Measurements from ENCODE around the gene UBE2I.

DNA sequence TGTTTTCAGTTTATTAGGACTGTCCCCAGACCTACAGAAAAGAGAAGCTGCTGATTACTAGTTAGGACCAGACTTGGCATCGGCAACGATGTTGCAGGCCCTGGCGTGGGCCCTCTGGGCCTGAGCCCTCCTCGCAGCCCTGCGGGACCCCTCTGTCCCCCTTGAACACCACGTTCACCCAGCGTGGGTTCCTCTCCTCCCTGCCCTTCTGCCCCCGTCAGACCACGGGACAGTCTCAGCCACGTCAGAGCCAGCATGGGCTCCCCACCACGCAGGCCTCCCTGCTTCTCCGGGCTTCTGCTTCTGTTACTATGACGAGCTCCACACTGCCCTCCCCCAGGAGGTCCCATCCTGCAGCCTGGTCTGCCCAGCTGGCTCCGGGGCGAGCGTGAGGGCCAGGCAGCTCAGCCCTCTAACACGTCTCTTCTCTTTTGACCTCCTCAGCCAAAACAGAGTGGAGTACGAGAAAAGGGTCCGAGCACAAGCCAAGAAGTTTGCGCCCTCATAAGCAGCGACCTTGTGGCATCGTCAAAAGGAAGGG lies 14.9 kb downstream of the UBE2I start:
- TF ChIP-seq PHF8 (IDR thresholded peaks at IDR 0.05; ENCODE audit: borderline replicate concordance, low read depth), result no peak
- TF ChIP-seq, protein P1, sequence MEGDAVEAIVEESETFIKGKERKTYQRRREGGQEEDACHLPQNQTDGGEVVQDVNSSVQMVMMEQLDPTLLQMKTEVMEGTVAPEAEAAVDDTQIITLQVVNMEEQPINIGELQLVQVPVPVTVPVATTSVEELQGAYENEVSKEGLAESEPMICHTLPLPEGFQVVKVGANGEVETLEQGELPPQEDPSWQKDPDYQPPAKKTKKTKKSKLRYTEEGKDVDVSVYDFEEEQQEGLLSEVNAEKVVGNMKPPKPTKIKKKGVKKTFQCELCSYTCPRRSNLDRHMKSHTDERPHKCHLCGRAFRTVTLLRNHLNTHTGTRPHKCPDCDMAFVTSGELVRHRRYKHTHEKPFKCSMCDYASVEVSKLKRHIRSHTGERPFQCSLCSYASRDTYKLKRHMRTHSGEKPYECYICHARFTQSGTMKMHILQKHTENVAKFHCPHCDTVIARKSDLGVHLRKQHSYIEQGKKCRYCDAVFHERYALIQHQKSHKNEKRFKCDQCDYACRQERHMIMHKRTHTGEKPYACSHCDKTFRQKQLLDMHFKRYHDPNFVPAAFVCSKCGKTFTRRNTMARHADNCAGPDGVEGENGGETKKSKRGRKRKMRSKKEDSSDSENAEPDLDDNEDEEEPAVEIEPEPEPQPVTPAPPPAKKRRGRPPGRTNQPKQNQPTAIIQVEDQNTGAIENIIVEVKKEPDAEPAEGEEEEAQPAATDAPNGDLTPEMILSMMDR (IDR thresholded peaks at IDR 0.05), result no peak
